Stimulated activated CD4-positive, alpha-beta T cell treated with anti-CD3 and anti-CD28 coated beads, Interleukin-1b, Interleukin-23, amount 100 ng/mL, for 1 hour (primary cell): ENCODE results near the gene TFPI.

Experiments
- DNase-seq, 2 donors: peaks; one replicate each; pipeline ENCODE4 v3.0.0-alpha.2; 2020; ENCODE audit warnings: low read depth in 2 of 2

The TFPI gene

DNA sequence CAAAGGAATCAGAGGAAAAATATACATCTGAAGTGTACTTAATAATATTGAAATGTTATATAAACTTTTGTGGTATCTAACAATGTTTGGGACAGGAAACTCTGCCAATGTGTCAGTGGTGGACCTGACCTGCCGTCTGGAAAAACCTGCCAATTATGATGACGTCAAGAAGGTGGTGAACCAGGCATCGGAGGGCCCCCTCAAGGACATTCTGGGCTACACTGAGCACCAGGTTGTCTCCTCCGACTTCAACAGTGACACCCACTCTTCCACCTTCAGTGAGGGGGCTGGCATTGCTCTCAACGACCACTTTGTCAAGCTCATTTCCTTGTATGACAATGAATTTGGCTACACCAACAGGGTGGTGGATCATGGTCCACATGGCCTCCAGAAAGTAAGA, 138.8 kb downstream of the TFPI start:
- no peak for DNase-seq
